GM23338 (cell line): Measurements from ENCODE around the gene GPR32. TPM values are rescaled to one million over a fixed set of nuclear protein-coding genes. Genes with fewer than 3 reads are reported as not detected.

Experiments used
- ATAC-seq: fragments of 200-7000 bp; cut with Tn5 transposase; 3 replicates; pipeline ENCODE4 v1.9.1; 2020
- DNase-seq: peaks from one replicate; pipeline ENCODE4 v3.0.0-alpha.2; 2015; ENCODE audit warnings: low spot score
- H2AFZ ChIP-seq: fragments of 200-600 bp; sonication (generic); 2 replicates; pipeline ENCODE4 v1.8.0; 2016; ENCODE audit warnings: antibody characterized with exemption, mild to moderate bottlenecking, moderate library complexity
- H3F3A ChIP-seq: fragments of 200-600 bp; sonication (generic); replicated peaks from 2 replicates; pipeline ENCODE4 v1.8.0; 2017; ENCODE audit warnings: antibody characterized with exemption, mixed run types, low read depth
- H3K27ac ChIP-seq: fragments of 200-600 bp; sonication (generic); 2 replicates; pipeline ENCODE4 v1.6.1; 2016; ENCODE audit warnings: low read depth
- H3K27me3 ChIP-seq: fragments of 200-600 bp; sonication (generic); 2 replicates; pipeline ENCODE4 v1.8.0; 2016; ENCODE audit warnings: mild to moderate bottlenecking, mixed run types, moderate library complexity; ENCODE audit not compliant: insufficient read depth
- H3K36me3 ChIP-seq: fragments of 200-600 bp; sonication (generic); 2 replicates; pipeline ENCODE4 v1.8.0; 2016; ENCODE audit warnings: mild to moderate bottlenecking; ENCODE audit not compliant: insufficient read depth
- H3K4me1 ChIP-seq: fragments of 200-600 bp; sonication (generic); 2 replicates; pipeline ENCODE4 v1.8.0; 2016; ENCODE audit warnings: mild to moderate bottlenecking, moderate library complexity; ENCODE audit not compliant: insufficient read depth
- H3K4me2 ChIP-seq: fragments of 200-600 bp; sonication (generic); 2 replicates; pipeline ENCODE4 v1.7.1; 2017; ENCODE audit warnings: mixed run types
- H3K4me3 ChIP-seq: fragments of 200-600 bp; sonication (generic); 2 replicates; pipeline ENCODE4 v1.6.1; 2016; ENCODE audit warnings: mixed run types
- H3K79me2 ChIP-seq: fragments of 200-600 bp; sonication (generic); replicated peaks from 2 replicates; pipeline ENCODE4 v1.8.0; 2017; ENCODE audit warnings: mild to moderate bottlenecking; ENCODE audit not compliant: insufficient read depth
- H3K9me2 ChIP-seq: fragments of 200-600 bp; sonication (generic); 2 replicates; pipeline ENCODE4 v1.8.0; 2017; ENCODE audit not compliant: insufficient read depth
- H4K20me1 ChIP-seq: fragments of 200-600 bp; sonication (generic); replicated peaks from 2 replicates; pipeline ENCODE4 v1.8.0; 2017; ENCODE audit warnings: mild to moderate bottlenecking; ENCODE audit not compliant: insufficient read depth
- H3K27ac Mint-ChIP-seq: 2 replicates; pipeline ENCODE4 v1.8.0; 2020; ENCODE audit warnings: inconsistent platforms, mild to moderate bottlenecking, moderate library complexity, mixed read lengths
- H3K27me3 Mint-ChIP-seq: 3 replicates; pipeline ENCODE4 v1.8.0; 2022; ENCODE audit warnings: low read depth, mild to moderate bottlenecking, moderate library complexity, mixed read lengths, inconsistent platforms; ENCODE audit not compliant: insufficient read depth, poor library complexity
- H3K36me3 Mint-ChIP-seq: 3 replicates; pipeline ENCODE4 v1.8.0; 2021; ENCODE audit warnings: low read depth, mild to moderate bottlenecking, inconsistent platforms, moderate library complexity, mixed read lengths
- H3K4me1 Mint-ChIP-seq: 3 replicates; pipeline ENCODE4 v1.8.0; 2020; ENCODE audit warnings: mild to moderate bottlenecking, inconsistent platforms, mixed read lengths
- H3K4me3 Mint-ChIP-seq: 3 replicates; pipeline ENCODE4 v1.8.0; 2021; ENCODE audit warnings: moderate library complexity, mild to moderate bottlenecking, inconsistent platforms, mixed read lengths
- H3K9me3 Mint-ChIP-seq: 3 replicates; pipeline ENCODE4 v1.8.0; 2020; ENCODE audit warnings: moderate library complexity, mild to moderate bottlenecking, inconsistent platforms, mixed read lengths
- CREB1 ChIP-seq: fragments of 250-450 bp; sonication (Bioruptor Pico); IDR thresholded peaks from 2 replicates; pipeline ENCODE4 v1.5.0; 2020; ENCODE audit warnings: low read depth, mild to moderate bottlenecking, moderate library complexity
- EZH2phosphoT487 ChIP-seq: fragments of 200-600 bp; sonication (generic); IDR thresholded peaks from one replicate; pipeline ENCODE4 v1.8.1; 2018; ENCODE audit warnings: antibody characterized with exemption; ENCODE audit not compliant: unreplicated experiment
- JUNB ChIP-seq: IDR thresholded peaks from one replicate; pipeline ENCODE4 v1.6.1; 2016; ENCODE audit warnings: antibody characterized with exemption; ENCODE audit not compliant: unreplicated experiment
- NANOG ChIP-seq: IDR thresholded peaks from 2 replicates; pipeline ENCODE4 v1.6.1; 2016; ENCODE audit warnings: antibody characterized with exemption, borderline replicate concordance
- POLR2AphosphoS5 ChIP-seq: IDR thresholded peaks from 2 replicates; pipeline ENCODE4 v1.6.1; 2016; ENCODE audit warnings: antibody characterized with exemption, low read depth
- REST ChIP-seq: IDR thresholded peaks from one replicate; pipeline ENCODE4 v1.6.1; 2018; ENCODE audit warnings: antibody characterized with exemption; ENCODE audit not compliant: unreplicated experiment
- STAT1 ChIP-seq: IDR thresholded peaks from one replicate; pipeline ENCODE4 v1.6.1; 2016; ENCODE audit warnings: antibody characterized with exemption; ENCODE audit not compliant: unreplicated experiment
- ZNF114 ChIP-seq: fragments of 250-450 bp; sonication (Bioruptor Pico); IDR thresholded peaks from 2 replicates; pipeline ENCODE4 v1.5.0; 2020; ENCODE audit warnings: mild to moderate bottlenecking, moderate library complexity
- polyA plus RNA-seq: library from polyadenylated mRNA; unstranded; fragments of >200 nt; fragmentation: Nextera tagmentation; extraction: Ambion mirVana; gene quantifications from 2 replicates; pipeline ENCODE4 v1.2.1, GENCODE V29; 2016
- total RNA-seq: library from RNA; depleted of rRNA; stranded (reverse); fragments of >200 nt; shearing (Covaris generic); gene quantifications from 2 replicates; pipeline ENCODE4 v1.2.3, GENCODE V29; 2014
- TF ChIP-seq, protein P1 (sequence below): IDR thresholded peaks from 2 replicates; pipeline ENCODE4 v1.6.1; 2016; ENCODE audit warnings: antibody characterized with exemption
- TF ChIP-seq, protein P2 (sequence below), 2 experiments: fragments of 200-600 bp in 1 of 2; sonication (generic) in 1 of 2; conservative IDR thresholded peaks; 2 replicates each; pipeline versions ENCODE4 v1.5.1 to v1.6.1; 2016 to 2017; ENCODE audit warnings: antibody characterized with exemption in 2 of 2, low read depth in 2 of 2, mild to moderate bottlenecking in 2 of 2, moderate library complexity in 1 of 2

GPR32 gene
- total and polyA plus RNA-seq, 2 experiments from 2014 or later = not detected

DNA sequence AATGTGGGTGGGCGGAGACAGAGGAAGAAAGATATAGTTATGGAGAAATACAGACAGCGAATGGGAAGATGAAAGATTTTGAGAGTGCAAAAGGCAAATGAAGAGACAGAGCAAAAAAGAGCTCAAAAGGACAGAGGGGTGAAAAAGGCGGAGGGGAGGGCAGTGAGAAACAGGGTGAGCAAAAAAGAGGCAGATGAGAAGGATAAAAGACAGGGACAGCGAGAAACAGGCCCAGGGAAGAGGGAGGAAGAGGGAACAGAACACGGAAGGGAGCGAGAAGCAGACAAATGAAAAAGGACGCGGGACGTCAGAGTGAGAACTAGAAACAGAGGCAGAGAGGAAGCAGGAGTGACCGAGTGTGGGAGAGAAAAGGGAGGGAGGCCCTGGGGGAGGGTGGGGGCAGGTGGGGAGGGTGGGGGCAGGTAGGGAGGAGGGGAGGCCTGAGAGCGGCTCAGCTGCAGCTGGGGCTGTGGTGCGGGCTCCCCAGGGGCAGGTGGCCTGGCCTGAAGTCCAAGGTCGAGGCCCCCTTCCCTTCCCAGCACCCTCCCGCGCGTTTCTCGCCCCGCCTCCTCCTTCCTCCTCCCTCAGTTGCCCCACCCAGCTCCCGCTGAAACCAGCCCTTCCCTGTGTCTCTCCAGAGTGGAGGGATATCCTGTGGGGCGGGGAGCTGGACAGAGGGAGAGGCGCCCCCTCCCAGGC lies 50.4 kb downstream of the GPR32 start:
- peak overlapping the region; percentile 93 for H3K4me2 ChIP-seq
- peak; percentile 53 for DNase-seq

GRCh38 chr19:50821248-50821612 lies 51.0 kb downstream of the GPR32 start:
- H3K27ac Mint-ChIP-seq = no peak overlapping the region
- Histone ChIP-seq H2AFZ (peak overlapping the region; percentile 90), H4K20me1 (no peaks in the 10 kb centered on the region), H3K4me3 (peak overlapping the region; percentile 50), H3K9me2 (no peaks in the 10 kb centered on the region), H3K27ac (no peak overlapping the region), H3K79me2 (no peaks in the 10 kb centered on the region), H3F3A (no peaks in the 10 kb centered on the region), H3K4me1 (peaks cover 23% of the 10 kb centered on the region), H3K36me3 (no peaks in the 10 kb centered on the region), H3K4me2 (peak overlapping the region; percentile 82), H3K27me3 (peaks cover 45% of the 10 kb centered on the region)
- H3K9me3 Mint-ChIP-seq = peaks cover 8% of the 10 kb centered on the region; the same call in 2 of the 3 replicates
- peak overlapping the region; percentile 70 for H3K4me3 Mint-ChIP-seq
- DNase-seq = no peak
- H3K4me1 Mint-ChIP-seq = peaks cover 32% of the 10 kb centered on the region
- ATAC-seq = no peak
- peaks cover 3% of the 10 kb centered on the region; the same call in 1 of the 3 replicates for H3K36me3 Mint-ChIP-seq
- H3K27me3 Mint-ChIP-seq = peaks cover 34% of the 10 kb centered on the region
- TF ChIP-seq ZNF114 (CRISPR knock-in tag) (no peak), EZH2phosphoT487 (no peak), NANOG (no peak), POLR2AphosphoS5 (no peak), JUNB (no peak), CREB1 (CRISPR knock-in tag) (no peak), REST (no peak), STAT1 (no peak)
- TF ChIP-seq, protein P1, sequence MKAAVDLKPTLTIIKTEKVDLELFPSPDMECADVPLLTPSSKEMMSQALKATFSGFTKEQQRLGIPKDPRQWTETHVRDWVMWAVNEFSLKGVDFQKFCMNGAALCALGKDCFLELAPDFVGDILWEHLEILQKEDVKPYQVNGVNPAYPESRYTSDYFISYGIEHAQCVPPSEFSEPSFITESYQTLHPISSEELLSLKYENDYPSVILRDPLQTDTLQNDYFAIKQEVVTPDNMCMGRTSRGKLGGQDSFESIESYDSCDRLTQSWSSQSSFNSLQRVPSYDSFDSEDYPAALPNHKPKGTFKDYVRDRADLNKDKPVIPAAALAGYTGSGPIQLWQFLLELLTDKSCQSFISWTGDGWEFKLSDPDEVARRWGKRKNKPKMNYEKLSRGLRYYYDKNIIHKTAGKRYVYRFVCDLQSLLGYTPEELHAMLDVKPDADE = no peak
- TF ChIP-seq, protein P2, sequence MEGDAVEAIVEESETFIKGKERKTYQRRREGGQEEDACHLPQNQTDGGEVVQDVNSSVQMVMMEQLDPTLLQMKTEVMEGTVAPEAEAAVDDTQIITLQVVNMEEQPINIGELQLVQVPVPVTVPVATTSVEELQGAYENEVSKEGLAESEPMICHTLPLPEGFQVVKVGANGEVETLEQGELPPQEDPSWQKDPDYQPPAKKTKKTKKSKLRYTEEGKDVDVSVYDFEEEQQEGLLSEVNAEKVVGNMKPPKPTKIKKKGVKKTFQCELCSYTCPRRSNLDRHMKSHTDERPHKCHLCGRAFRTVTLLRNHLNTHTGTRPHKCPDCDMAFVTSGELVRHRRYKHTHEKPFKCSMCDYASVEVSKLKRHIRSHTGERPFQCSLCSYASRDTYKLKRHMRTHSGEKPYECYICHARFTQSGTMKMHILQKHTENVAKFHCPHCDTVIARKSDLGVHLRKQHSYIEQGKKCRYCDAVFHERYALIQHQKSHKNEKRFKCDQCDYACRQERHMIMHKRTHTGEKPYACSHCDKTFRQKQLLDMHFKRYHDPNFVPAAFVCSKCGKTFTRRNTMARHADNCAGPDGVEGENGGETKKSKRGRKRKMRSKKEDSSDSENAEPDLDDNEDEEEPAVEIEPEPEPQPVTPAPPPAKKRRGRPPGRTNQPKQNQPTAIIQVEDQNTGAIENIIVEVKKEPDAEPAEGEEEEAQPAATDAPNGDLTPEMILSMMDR (conservative IDR thresholded peaks at IDR 0.05; ENCODE audit: low read depth in 2 of 2) = no peak

More for the DNA sequence above, 50.4 kb downstream of the GPR32 start:
- Mint-ChIP-seq H3K4me3 (peak overlapping the region; percentile 70), H3K4me1 (peaks cover 32% of the 10 kb centered on the region), H3K9me3 (peaks cover 8% of the 10 kb centered on the region; the same call in 2 of the 3 replicates), H3K36me3 (peaks cover 3% of the 10 kb centered on the region; the same call in 1 of the 3 replicates), H3K27ac (no peak overlapping the region), H3K27me3 (peaks cover 31% of the 10 kb centered on the region)
- no peaks in the 10 kb centered on the region for H3K36me3 ChIP-seq
- H2AFZ ChIP-seq = peak overlapping the region; percentile 96
- TF ChIP-seq, protein P1 = no peak
- no peak for TF ChIP-seq POLR2AphosphoS5
- H3K79me2 ChIP-seq = no peaks in the 10 kb centered on the region
- H3K27ac ChIP-seq = no peak overlapping the region
- no peaks in the 10 kb centered on the region for H3K9me2 ChIP-seq
- H3K27me3 ChIP-seq = peaks cover 45% of the 10 kb centered on the region
- peak overlapping the region; percentile 66 for H3K4me3 ChIP-seq
- peak; percentile 23 for ATAC-seq
- peaks cover 23% of the 10 kb centered on the region for H3K4me1 ChIP-seq
- no peaks in the 10 kb centered on the region for H4K20me1 ChIP-seq
- H3F3A ChIP-seq = no peaks in the 10 kb centered on the region
